DOHH2 (cell line): ENCODE results near the gene ZSCAN1.

ENCODE experiments used
- H3F3A ChIP-seq: fragments of 200-600 bp; sonication (generic), shearing (Covaris generic); 2 replicates; pipeline ENCODE4 v1.6.0; 2016; ENCODE audit warnings: antibody characterized with exemption, mild to moderate bottlenecking; ENCODE audit not compliant: control insufficient read depth, insufficient read depth
- H3K27ac ChIP-seq: fragments of 200-600 bp; sonication (generic); 2 replicates; pipeline ENCODE4 v1.5.1; 2014; ENCODE audit warnings: low read depth, mild to moderate bottlenecking, low read length, moderate library complexity
- H3K27me3 ChIP-seq: fragments of 200-600 bp; sonication (generic); 2 replicates; pipeline ENCODE4 v1.6.1; 2014; ENCODE audit warnings: mild to moderate bottlenecking, low read length, mixed read lengths; ENCODE audit not compliant: control insufficient read depth
- H3K36me3 ChIP-seq: fragments of 200-600 bp; sonication (generic); 2 replicates; pipeline ENCODE4 v1.6.1; 2014; ENCODE audit warnings: mild to moderate bottlenecking, low read length, moderate library complexity, mixed read lengths; ENCODE audit not compliant: control insufficient read depth
- H3K4me1 ChIP-seq: fragments of 200-600 bp; sonication (generic); 2 replicates; pipeline ENCODE4 v1.6.1; 2014; ENCODE audit warnings: mild to moderate bottlenecking, low read length, mixed read lengths; ENCODE audit not compliant: control insufficient read depth
- H3K4me2 ChIP-seq: fragments of 200-600 bp; sonication (generic); 2 replicates; pipeline ENCODE4 v1.6.0; 2014; ENCODE audit warnings: mild to moderate bottlenecking, low read length, moderate library complexity
- H3K4me3 ChIP-seq: fragments of 200-600 bp; sonication (generic); 2 replicates; pipeline ENCODE4 v1.5.1; 2014; ENCODE audit warnings: mild to moderate bottlenecking, low read length, mixed read lengths
- H3K79me2 ChIP-seq: fragments of 200-600 bp; sonication (generic); 2 replicates; pipeline ENCODE4 v1.6.1; 2014; ENCODE audit warnings: mild to moderate bottlenecking, low read length, mixed read lengths; ENCODE audit not compliant: control insufficient read depth
- H3K9me2 ChIP-seq: fragments of 200-600 bp; sonication (generic); replicated peaks from 2 replicates; pipeline ENCODE4 v1.6.1; 2014; ENCODE audit warnings: mild to moderate bottlenecking, low read length, mixed read lengths; ENCODE audit not compliant: control insufficient read depth
- H3K9me3 ChIP-seq: fragments of 200-600 bp; sonication (generic); 2 replicates; pipeline ENCODE4 v1.6.1; 2014; ENCODE audit warnings: antibody characterized with exemption, low read length, mixed read lengths; ENCODE audit not compliant: control insufficient read depth, insufficient read depth
- H4K20me1 ChIP-seq: fragments of 200-600 bp; sonication (generic); 2 replicates; pipeline ENCODE4 v1.6.0; 2014; ENCODE audit warnings: low read depth, mild to moderate bottlenecking, antibody characterized with exemption, low read length, moderate library complexity; ENCODE audit not compliant: control insufficient read depth, insufficient read depth
- EZH2phosphoT487 ChIP-seq: fragments of 200-600 bp; sonication (generic); IDR thresholded peaks from 2 replicates; pipeline ENCODE4 v1.6.1; 2017; ENCODE audit warnings: borderline replicate concordance, mild to moderate bottlenecking, antibody characterized with exemption, low read length, moderate library complexity, mixed read lengths
- TF ChIP-seq, protein P1 (sequence below): fragments of 200-600 bp; sonication (generic); IDR thresholded peaks from one replicate; pipeline ENCODE4 v1.5.1; 2014; ENCODE audit warnings: antibody characterized with exemption, mild to moderate bottlenecking, low read depth, low read length; ENCODE audit not compliant: poor library complexity, severe bottlenecking

The ZSCAN1 gene

DNA sequence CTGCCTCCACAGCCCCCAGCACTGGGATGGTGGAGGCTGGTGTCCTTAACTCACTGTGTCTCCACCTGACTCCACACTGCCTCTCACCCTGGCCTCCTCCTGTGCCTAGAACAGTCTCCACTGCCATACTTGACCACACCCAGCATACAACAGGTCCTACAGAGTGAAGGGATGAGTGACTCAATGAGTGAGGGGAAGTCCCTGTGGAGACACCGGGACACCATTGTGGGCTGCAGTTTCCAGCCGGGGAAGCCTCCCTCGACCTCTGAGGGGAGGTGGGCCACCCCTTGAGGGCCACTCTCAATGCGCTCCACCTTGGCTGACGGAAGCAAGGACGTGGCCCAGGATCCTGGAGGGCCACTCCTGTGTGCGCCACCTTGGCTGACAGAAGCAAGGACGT, 22.4 kb downstream of the ZSCAN1 start:
- TF ChIP-seq, protein P1, sequence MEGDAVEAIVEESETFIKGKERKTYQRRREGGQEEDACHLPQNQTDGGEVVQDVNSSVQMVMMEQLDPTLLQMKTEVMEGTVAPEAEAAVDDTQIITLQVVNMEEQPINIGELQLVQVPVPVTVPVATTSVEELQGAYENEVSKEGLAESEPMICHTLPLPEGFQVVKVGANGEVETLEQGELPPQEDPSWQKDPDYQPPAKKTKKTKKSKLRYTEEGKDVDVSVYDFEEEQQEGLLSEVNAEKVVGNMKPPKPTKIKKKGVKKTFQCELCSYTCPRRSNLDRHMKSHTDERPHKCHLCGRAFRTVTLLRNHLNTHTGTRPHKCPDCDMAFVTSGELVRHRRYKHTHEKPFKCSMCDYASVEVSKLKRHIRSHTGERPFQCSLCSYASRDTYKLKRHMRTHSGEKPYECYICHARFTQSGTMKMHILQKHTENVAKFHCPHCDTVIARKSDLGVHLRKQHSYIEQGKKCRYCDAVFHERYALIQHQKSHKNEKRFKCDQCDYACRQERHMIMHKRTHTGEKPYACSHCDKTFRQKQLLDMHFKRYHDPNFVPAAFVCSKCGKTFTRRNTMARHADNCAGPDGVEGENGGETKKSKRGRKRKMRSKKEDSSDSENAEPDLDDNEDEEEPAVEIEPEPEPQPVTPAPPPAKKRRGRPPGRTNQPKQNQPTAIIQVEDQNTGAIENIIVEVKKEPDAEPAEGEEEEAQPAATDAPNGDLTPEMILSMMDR: no peak
- TF ChIP-seq EZH2phosphoT487: no peak
- no peaks in the 10 kb centered on the region for H3K79me2 ChIP-seq
- H3K27me3 ChIP-seq: no peaks in the 10 kb centered on the region
- no peak overlapping the region for H3K4me3 ChIP-seq
- H3K9me2 ChIP-seq: no peaks in the 10 kb centered on the region
- no peak overlapping the region for H3K4me2 ChIP-seq
- no peak overlapping the region for H3K27ac ChIP-seq
- H4K20me1 ChIP-seq: no peaks in the 10 kb centered on the region
- H3K4me1 ChIP-seq: no peaks in the 10 kb centered on the region
- H3K9me3 ChIP-seq: peaks cover 58% of the 10 kb centered on the region; the same call in 1 of the 2 replicates
- H3F3A ChIP-seq: no peaks in the 10 kb centered on the region
- H3K36me3 ChIP-seq: no peaks in the 10 kb centered on the region

DNA sequence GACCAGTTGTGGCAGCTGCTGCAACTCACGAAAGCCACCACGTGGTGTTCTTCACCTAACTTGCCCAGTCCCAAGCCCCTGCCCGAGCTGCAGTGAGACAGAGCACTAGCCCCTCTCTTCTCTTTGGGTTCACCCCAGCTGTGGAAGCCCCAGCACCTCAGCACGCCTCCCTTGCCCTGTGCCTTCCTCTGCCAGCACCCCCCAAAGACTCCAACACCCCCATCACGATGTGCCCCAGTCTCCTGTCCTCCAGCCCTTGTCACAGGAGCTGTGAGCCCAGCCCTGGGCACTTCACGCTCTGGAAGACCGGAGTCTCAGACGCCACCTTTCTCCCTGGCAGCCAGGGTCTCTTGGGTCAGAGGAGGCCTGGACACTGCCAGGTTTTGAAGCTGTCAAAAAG, 23.0 kb downstream of the ZSCAN1 start:
- H3K27ac ChIP-seq: no peak overlapping the region
- H3K9me2 ChIP-seq: no peaks in the 10 kb centered on the region
- H3K27me3 ChIP-seq: no peaks in the 10 kb centered on the region
- H3K79me2 ChIP-seq: no peaks in the 10 kb centered on the region
- H3K4me1 ChIP-seq: no peaks in the 10 kb centered on the region
- no peaks in the 10 kb centered on the region for H3F3A ChIP-seq
- no peaks in the 10 kb centered on the region for H4K20me1 ChIP-seq
- no peak overlapping the region for H3K4me3 ChIP-seq
- no peak for TF ChIP-seq EZH2phosphoT487
- TF ChIP-seq, protein P1: no peak
- no peak overlapping the region for H3K4me2 ChIP-seq
- H3K36me3 ChIP-seq: no peaks in the 10 kb centered on the region
- peaks cover 55% of the 10 kb centered on the region; the same call in 1 of the 2 replicates for H3K9me3 ChIP-seq

DNA sequence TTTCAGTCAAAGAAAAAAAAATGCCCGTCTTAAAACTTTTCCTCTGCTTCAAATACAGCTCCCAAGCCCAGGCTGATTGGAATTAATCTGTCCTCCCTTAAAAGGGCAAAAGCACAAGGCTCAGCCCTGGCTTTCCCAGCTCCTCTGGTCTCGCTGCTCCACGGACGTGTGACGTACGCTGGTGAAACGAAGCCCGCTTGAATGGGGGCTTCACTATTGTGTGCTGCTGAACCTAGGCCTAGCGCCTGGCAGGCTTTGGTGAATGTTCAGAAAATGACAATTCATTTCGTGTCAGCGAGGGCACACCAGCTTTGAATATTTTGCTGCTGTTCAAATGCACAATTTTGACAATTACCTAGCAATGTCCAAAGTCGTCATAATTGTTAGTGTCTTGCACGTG, 24.6 kb downstream of the ZSCAN1 start:
- no peak overlapping the region for H3K4me2 ChIP-seq
- H4K20me1 ChIP-seq: no peaks in the 10 kb centered on the region
- H3F3A ChIP-seq: no peaks in the 10 kb centered on the region
- H3K36me3 ChIP-seq: no peaks in the 10 kb centered on the region
- H3K4me3 ChIP-seq: no peak overlapping the region
- H3K4me1 ChIP-seq: no peaks in the 10 kb centered on the region
- H3K9me3 ChIP-seq: peaks cover 44% of the 10 kb centered on the region; the same call in 1 of the 2 replicates
- no peaks in the 10 kb centered on the region for H3K79me2 ChIP-seq
- H3K9me2 ChIP-seq: no peaks in the 10 kb centered on the region
- no peaks in the 10 kb centered on the region for H3K27me3 ChIP-seq
- no peak overlapping the region for H3K27ac ChIP-seq
- no peak for TF ChIP-seq EZH2phosphoT487
- TF ChIP-seq, protein P1: no peak
